GM18519 (cell line): Measurements from ENCODE around the gene BTRC.

Experiments used
- ATAC-seq: cut with Tn5 transposase; IDR thresholded peaks from one replicate; pipeline ENCODE4 v1.9.1; 2021; ENCODE audit warnings: mild to moderate bottlenecking, moderate library complexity; ENCODE audit not compliant: unreplicated experiment, low FRiP score

The BTRC gene

GRCh38 chr10:101512738-101513137, 158.8 kb downstream of the BTRC start:
- no peak for ATAC-seq

GRCh38 chr10:101513733-101514132, 159.8 kb downstream of the BTRC start:
- no peak for ATAC-seq

GRCh38 chr10:101525848-101526247, 171.9 kb downstream of the BTRC start:
- no peak for ATAC-seq

GRCh38 chr10:101529207-101529606, 175.2 kb downstream of the BTRC start:
- no peak for ATAC-seq

- ATAC-seq = no peak
Observed at GRCh38 chr10:101529725-101530553, 176.0 kb downstream of the BTRC start.

GRCh38 chr10:101535949-101536348, 182.0 kb downstream of the BTRC start:
- ATAC-seq = no peak

- no peak for ATAC-seq
Observed at GRCh38 chr10:101536800-101537199, 182.8 kb downstream of the BTRC start.

GRCh38 chr10:101538446-101538845, 184.5 kb downstream of the BTRC start:
- ATAC-seq = no peak

- no peak for ATAC-seq
Observed at GRCh38 chr10:101545898-101546297, 191.9 kb downstream of the BTRC start.

- no peak for ATAC-seq
Observed at GRCh38 chr10:101550965-101551364, 197.0 kb downstream of the BTRC start.

- ATAC-seq = no peak
Observed at GRCh38 chr10:101552442-101552841, 198.5 kb downstream of the BTRC start.

- no peak for ATAC-seq
Observed at GRCh38 chr10:101557541-101557940, 203.6 kb downstream of the BTRC start.

- ATAC-seq = no peak
Observed at GRCh38 chr10:101558204-101558603, 204.2 kb downstream of the BTRC start.

- no peak for ATAC-seq
Observed at GRCh38 chr10:101558671-101559595, 205.0 kb downstream of the BTRC start.

GRCh38 chr10:101559596-101560297, 205.8 kb downstream of the BTRC start:
- ATAC-seq = no peak

GRCh38 chr10:101560298-101561067, 206.5 kb downstream of the BTRC start:
- ATAC-seq = no peak

GRCh38 chr10:101561068-101561915, 207.3 kb downstream of the BTRC start:
- ATAC-seq = no peak

- no peak for ATAC-seq
Observed at GRCh38 chr10:101562231-101562630, 208.3 kb downstream of the BTRC start.

GRCh38 chr10:101563007-101563406, 209.0 kb downstream of the BTRC start:
- no peak for ATAC-seq
